Measurements from ENCODE around the gene EPHA4.

Gene EPHA4

DNA sequence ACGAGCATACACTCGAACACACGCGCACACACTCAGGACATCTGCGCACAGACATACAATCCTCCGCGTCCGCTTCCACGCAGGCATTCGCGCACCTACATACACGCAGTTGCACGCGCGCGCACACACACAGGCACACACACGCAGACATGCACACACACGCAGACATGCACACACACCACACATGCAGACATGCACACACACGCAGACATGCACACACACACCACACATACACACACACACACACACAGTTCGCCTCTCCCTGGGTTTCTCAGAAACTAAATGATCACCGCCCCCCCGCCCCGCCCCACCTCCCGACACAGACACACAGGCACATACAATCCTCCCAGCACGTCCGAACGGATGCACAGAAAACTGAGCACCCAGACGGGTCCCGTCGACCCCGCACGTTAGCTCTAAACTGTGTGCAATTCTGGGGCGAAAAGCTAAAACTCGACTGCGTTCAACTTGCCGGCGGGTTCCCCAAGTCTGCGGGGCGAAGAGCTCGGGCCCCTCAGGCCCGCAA, 1.0 kb downstream of the EPHA4 start:
- peak; percentile 39 for DNase-seq

DNA sequence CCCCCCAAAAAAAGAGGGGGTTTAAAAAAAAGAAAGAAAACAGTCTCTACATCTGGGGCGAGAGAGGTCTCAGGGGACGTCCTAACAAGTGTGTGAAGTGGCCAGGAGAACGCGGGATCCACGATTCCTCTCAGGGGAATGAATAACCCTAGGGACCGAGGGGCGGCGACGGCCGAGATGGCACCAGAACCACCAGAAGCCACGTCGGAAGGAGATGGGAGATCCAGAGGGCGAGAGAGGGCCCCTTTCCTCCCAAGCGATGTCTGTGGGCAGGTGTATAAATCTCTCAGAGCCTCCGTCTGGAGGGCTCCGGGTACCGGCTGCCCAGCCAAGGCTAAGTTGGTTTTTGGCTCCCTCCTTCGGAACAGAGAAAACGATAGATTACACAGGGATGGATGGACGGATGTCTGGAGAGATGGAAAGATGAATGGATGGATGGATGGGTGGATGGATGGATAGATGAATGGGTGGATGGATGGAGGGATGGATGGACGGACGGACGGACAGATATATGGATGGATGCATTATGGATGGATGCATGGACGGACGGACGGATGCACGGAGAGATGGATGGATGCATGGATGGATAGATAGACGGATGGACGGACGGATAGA, 1.7 kb downstream of the EPHA4 start:
- DNase-seq: no peak

DNA sequence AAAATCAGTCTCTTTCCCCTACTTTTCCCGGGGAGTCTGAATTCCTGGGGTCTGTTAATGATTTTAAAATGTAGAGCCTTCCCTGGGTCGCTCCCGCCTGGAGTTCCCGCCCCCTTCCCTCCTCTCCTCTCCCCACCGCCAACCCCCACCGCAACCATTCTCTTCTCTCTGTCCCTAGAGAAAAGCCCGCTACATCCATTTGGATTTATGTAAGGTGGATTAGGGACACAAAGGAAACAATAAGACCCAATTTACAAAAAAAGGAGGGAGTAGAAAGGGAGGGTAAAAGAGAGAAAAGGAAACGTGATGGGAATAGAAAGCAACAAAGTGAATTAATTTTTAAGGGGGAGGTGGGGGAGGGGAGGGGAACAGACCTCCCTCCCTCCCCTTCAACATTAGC, 2.2 kb downstream of the EPHA4 start:
- DNase-seq: no peak

DNA sequence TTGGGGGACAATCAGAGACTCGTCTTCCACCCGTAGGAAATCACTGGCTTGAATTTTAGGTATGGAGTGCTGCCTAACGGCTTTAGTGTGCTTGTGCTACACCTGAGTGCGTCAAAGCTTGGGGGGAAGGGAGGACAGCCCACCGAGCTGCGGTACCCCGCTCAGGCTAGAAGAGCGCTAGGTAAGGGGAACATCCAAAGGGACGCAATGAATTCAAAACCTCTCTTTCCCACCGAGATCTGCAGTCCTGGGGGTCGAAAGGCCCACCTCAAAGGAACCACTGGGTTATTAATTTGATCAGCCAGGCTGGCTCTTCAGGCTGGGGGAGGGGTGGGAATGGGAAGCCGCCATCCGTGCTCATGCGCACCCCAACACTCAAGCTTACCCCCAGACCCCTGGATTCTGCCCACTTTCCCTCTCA, 2.7 kb downstream of the EPHA4 start:
- DNase-seq: no peak

DNA sequence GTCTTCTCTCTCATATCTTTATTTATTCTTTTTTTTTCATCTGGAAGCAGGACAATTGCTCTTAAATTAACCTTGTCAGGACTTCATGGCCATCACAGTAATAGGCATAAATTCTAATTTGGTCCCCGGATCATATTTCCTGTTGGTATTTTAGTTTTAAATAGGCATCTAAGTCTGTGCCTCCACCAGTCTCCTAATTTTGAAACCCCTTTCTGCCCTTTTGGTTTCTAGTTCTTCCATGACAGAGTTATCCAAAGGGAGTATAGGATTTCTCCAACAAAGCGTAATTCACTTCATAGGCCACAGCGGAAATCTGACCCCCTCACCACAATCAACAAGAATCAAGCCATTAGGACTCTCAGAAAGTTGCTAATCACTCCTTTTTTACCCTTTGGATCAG, 3.8 kb downstream of the EPHA4 start:
- no peak for DNase-seq

DNA sequence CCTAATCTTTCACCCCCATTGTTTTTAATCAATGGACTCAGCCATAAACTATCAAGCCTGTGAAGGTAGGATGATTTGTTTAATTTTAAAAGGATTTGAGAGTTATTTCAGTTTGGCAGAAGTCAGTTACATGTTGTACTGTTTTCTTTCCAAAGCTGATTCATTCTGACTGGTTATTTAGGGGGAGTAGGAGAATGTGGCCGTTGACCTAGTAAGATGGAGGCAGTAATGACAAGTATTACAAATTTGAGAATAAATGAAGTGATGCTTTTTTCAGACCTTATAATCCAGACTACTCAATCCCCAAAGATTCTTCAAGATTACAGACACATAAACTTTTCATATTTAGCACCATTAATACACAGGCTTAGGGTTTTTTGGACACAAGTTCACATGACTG, 4.3 kb downstream of the EPHA4 start:
- no peak for DNase-seq

DNA sequence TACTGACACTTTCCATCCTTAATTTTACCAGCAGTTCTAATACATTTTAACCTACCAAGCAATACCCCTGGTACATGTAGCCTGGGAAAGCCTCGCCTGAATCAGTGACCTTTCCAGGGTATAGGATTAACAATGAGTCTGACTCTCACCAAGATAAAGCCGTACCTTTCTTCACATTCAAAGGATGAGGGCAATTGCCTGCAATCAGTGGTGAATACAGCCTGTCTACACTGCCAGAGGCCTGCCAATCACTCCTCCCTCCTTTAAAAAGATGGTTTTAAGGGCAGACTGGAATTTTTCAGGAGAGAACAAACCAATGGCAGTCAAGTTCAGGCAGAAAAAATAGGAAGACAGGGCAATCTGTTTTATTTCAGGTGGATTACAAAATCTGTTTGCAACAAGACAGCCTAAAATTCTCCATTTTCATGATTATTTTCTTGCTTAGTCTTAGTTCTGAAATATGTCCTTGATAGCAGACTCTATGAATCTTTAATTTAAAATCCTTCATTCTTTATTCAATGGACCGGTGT, 4.8 kb downstream of the EPHA4 start:
- no peak for DNase-seq

DNA sequence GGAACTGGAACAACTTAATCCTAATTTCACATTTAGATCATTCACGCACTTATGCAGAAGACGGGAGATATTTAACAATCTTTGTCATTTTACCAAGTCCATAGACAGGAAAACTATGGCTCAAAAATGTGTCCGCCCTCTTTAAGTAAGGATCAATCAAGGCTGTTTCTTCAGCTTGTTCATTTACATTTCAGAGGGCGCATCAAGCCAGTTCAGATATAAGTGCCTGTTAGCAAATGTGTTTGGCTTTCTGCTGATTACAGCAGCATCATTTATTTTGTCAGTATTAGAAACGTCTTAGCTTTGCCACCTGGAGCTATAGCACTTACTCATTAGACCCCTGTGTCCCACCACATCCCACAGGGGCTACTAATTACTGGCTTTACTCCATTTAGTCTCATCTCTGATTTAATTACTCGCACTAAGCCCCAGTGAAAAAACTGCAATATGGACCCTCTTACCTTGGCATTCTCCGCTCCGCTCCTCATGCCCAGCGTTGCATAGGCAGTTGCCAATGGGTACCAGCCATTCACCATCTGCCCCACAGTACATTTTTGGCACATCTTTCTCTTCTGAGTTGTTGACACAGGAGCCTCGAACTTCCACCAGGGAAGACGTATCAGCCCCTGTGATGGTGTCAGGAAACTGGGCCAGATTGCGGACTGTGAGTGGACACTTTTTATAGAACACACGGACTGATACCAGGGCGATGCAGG, 8.7 kb downstream of the EPHA4 start:
- no peak for DNase-seq

DNA sequence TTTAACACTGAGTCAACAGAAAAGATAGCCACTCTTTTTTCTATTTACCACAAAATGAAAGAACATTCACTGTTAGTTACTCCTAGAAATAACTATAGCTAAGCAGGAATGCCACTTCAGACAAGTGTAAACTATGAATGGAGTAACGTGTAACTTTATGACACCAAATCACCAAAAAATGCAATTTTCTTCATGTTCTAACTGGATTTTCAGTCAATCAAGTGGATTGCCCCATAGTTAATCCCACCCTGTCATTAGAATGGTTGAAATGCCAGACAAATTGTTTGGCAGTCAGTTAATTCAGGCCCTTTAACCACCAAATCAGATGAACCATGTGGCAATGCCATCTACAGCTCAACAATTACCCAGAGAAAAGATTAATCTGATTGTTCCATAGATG, 9.9 kb downstream of the EPHA4 start:
- no peak for DNase-seq

DNA sequence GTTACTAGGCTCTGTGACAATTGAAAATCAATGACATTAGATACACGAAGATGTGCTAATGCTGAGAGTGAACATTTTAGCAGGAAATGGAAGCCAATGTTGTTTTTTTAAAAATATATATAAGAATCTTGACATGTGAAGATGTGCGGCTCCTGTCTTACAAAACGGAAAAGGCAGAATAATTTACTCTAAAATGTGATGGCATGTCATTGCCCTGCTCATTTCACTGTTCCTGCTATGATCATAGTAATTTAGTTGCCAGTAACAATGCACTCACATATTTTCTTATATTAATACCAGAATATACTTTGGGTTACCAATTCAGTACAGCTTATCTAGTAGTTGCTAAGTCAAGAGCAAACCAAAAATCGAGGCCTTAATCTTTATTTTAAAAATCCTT, 10.3 kb downstream of the EPHA4 start:
- DNase-seq: no peak

DNA sequence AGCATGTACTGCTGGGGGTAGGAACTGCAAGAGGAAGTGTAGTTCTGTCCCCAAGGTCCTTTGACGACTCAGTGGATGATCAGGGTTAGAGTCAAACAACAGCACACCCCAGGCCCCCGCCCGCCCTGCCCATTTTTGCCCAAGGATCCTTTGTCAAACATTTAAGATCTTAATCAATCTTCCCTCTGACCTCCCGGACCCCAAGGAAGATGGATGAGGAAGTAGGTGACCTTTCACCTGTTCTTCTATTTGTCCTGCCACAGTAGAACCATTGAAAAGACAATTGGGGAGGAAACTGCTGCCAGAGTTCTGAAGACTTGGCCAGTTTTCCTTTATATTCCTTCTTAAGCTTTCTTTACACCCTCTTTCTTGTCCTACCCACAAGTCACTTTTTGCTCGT, 12.1 kb downstream of the EPHA4 start:
- no peak for DNase-seq

DNA sequence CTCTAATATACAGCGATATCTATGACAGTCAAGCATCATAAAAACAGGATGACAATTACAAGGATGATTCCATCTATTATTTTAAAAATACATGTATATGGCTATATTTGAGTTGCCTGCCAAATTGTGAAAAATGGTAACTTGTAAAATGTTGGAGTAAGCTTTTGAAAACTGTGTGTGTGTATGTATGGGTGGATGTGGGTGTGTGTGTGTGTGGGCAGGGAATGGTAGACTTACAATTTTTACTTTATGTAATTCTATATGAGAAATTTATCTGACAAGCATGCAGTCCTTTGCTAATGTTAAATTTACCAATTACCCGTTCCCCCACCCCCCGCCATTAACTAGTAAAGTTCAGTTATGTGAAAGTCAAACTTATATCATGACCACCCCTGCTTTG, 14.0 kb downstream of the EPHA4 start:
- DNase-seq: no peak

DNA sequence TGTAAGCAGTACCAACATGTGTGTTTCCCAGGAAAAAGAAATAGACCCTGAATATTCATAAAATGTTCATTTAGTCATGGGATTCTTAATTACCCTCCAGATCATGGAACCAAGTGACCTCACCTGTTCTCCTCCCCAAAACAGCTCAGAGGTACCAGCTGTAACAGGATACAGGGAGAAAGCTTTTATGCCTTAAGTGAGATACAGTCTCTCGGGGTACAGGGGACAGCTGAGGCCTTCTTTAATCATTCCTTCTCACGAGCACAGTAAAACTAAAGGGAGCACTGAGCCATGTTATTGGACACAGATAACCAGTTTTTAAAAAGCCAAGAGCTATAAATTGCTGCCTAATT, 16.6 kb downstream of the EPHA4 start:
- no peak for DNase-seq

DNA sequence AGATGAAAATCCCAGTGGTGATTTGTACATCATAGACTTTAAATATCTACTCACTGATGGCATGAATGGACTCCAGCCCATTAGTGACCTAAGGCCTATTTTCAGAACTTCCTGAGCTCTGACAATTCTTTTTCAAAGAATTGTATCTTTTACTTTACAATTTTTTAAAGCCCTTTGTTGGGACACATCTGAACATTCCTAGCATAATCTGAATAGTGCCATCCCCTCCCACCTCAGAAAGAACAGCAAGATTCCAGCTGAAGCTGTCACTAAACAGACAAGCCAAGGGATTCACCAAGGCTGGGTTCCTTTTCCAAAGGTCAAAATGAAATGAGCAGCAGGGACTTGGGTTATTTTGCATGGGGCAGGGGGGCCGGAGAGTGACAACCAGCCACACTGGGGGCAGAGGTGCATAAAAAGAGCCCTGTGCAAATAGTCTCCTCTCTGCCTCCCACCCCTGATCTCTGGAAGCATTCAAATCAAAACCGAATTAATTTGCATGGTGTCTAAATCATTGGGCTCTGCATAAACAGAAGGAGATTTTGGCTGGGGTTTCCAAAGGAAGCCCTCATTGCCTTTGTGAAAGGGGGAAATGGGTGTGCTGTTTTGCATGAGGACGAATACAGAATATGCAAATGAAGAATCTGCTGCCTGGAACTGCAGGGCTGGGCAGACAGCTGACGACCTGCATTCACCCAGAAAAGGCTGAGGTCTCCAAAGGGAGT, 17.2 kb downstream of the EPHA4 start:
- no peak for DNase-seq

DNA sequence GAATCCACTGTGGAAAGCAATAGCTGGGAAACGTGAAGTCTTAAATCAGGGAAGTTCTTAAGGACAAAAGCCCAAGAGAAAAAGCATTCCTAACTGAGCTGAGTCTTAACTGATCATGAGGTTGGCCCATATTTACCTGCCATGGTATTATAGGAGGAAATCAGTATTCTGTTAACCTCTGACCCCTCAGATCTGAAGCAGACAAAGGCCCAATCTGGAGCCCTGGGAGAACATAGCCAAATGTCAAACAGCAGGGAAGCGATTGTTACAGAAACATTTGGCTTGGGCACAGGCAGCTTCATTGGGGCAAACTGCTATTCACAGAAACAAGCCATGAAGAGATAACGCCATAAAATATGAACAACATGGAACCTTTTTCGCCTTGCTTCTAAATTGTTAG, 18.8 kb downstream of the EPHA4 start:
- no peak for DNase-seq

DNA sequence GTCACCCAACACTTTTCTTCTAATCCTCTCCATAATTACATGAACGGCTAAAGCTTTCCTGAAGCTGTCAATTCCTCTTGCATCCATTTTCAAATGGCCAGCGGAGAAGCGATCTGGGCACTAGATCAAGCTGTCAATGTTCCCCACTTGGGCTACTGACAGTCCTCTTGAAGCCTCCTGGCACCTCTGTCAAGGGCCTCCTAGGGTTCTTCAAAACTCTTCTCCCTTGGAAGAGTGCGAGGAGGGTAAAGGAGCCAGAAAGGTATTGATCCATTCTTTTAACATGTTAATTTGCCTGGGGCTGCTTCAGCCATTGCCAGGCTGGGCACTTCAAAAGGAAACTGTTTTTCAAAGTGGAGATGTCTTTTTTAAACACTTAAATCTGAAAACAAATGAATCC, 19.8 kb downstream of the EPHA4 start:
- no peak for DNase-seq

DNA sequence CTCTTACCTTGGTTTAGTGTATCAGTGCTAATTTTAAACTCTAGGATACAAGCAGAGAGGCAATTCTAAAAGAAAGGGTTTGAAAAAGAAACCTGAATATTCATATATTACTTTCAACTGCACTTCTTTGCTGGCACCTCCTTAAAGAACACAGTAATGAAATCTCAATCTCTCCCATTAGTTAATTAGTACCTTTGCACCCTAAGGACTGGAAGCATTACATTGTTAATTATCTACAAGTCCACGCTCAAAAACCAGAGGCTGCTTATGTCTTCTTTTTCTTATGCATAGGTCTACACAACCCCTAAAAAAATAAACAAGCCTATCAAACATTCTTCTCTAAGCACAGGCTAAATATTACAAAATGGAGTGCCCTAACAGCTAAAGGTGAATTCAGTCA, 20.2 kb downstream of the EPHA4 start:
- DNase-seq: no peak

DNA sequence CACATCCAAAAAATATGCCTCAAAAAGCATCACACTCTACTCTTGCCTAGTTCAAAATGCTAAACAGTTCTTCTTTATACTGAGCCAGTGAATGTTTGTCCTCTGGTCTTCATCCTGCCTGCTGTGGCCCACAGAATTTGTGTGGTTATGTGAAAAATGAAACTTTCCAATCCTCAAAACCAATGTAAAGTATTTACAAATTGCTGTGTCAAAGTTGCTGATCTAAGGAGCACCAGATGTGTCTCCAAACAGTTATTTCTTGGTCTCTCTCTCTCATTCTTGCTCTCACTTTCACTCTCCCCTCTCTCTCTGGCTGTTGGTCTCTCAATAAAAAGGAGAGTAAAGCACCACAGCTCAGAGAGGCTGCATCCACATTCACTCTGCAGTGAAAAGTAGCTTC, 23.0 kb downstream of the EPHA4 start:
- DNase-seq: no peak

DNA sequence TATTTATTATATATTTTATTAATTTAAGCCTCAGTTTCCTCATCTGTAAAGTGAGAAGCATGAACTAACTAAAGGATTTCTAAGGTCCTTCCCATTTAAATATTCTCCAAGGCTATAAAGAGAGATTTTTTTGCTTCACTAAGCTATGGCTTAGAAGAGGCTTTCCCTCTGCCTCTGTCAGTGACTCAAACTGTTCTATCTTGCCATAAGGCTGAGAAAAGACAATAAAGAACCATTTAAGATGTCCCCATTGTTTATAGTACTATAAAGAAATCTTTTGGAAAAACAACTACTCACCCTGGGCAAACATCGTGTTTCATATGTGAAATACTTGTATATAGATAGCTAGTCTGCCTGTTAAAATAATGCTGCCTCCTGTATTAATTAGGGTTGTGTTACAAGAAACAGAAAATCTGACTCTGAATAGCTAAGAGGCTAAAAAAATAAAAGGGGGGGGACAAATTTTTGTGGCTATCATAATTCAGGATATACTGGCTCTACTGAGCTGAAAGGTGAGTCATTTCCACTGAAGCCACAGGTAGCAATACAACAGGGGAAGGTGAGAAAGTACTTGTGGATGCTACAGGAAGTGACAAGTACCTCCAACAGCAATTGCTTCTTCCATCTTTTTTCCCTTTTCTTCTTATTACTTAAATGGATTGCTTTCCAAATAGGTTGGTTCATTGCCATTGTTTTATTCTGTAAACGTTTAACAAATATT, 25.4 kb downstream of the EPHA4 start:
- no peak for DNase-seq

DNA sequence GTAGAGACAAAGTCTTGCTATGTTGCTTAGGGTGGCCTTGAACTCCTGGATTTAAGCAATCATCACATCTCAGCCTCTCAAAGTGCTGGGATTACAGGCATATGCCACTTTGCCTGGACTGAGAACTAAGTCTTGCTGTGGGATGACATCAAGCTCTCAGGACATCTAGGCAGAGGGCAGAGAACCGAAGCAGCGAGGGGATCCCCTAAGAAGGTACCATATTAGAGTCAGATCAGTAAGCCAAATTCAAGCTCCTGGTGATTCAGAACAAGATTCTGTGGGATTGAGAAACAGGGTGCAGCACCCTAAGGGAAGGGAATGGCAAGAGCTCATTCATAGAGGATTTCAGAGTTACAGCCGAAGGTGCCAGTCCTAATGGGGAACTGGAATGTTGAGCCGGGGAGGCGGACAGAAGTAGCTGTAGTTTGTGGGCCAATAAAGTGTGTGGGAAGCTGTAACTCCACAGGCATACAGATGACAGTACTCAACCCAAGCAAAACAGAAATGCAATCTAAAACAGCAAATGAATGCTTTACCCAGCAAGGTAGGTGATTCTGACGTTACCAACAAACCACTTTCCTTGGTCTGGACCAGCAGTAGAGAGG, 30.9 kb downstream of the EPHA4 start:
- DNase-seq: no peak

DNA sequence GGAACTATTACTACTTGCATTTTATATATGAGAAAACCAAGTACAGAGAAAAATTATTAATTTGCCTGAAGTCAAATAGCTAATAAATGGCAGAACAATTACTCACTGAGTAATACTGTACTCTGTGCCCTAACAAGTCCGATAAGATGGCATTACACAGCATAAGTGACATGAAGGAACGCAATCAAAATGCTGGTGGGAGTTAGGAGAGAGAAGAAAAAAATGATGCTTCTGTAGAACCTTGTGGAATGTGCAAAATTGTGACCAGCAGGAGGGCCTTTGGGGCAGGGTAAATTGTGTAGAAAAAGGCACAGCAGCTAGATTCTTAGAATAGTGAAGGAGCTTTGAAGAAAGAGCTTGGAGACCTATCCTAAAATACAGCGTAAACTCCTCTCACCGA, 32.9 kb downstream of the EPHA4 start:
- no peak for DNase-seq

DNA sequence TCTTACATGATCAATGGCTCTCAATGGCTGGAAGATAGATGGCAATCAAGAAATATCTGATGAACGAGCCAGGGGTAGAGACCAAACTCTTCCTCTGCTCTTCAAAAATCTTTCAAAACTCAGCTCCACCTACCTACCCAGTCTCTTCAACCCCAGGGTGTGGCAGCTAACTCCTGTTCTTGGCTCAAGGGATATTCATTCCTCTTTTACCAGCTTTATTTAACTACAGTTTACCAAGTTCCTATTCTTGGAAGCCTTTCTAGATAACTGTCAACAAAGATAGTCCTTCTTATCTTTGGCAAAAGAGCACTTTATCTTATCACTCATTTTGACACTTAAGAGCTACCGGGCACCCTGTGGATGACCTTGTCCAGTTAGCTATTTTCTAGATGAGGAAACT, 36.3 kb downstream of the EPHA4 start:
- no peak for DNase-seq

DNA sequence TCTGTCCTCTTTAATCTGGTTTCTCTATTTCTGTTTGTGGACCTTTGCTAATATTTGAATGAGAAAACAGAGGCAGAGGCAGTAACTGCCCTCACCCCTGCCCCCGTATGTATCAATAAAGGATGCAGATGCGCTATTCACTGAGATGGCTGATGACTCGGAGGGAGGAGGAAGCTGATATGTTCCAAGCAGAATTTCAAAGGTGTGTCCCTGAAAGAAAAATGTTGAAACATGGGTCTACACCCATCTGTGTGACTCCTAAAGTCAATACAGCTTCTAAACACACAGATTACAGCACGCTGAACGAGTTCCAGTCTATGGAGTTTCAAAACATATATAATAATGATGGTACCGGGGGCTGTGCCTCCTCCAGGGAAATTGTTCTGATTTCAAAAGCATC, 38.8 kb downstream of the EPHA4 start:
- no peak for DNase-seq

Data from CD4-positive, alpha-beta T cell treated with Interleukin-15 for 1 hour (primary cell).